ENCODE measurements around the gene ZNF688.
A peak's percentile ranks its signal among the peaks of the same experiment; 100 is the strongest.

Gene ZNF688

GRCh38 chr16:30569746-30570635 lies 1.5 kb downstream of the ZNF688 start:
- peaks cover 13% of the 10 kb centered on the region for H3K4me1 ChIP-seq (ENCODE audit: low read length)

GRCh38 chr16:30569281-30569680 lies 2.2 kb downstream of the ZNF688 start:
- no peak for TF ChIP-seq CTCF (IDR thresholded peaks at IDR 0.05; ENCODE audit: low read length)
- TF ChIP-seq EZH2 (optimal IDR thresholded peaks at IDR 0.05; ENCODE audit: low read depth, low read length): no peak
- no peak for TF ChIP-seq EZH2phosphoT487 (IDR thresholded peaks at IDR 0.05; ENCODE audit: low read length)
- Histone ChIP-seq H3K4me2 (ENCODE audit: low read depth, low read length) (peak overlapping the region; percentile 60; the same call in 1 of the 2 replicates), H3K4me1 (ENCODE audit: low read length) (peaks cover 13% of the 10 kb centered on the region), H2AFZ (ENCODE audit: low read length) (no peak overlapping the region), H3F3A (ENCODE audit: insufficient read depth, low read length) (peaks cover 17% of the 10 kb centered on the region), H3K9me3 (replicated peaks; ENCODE audit: insufficient read depth, low read length) (no peaks in the 10 kb centered on the region), H3K36me3 (replicated peaks; ENCODE audit: insufficient read depth, low read length) (no peaks in the 10 kb centered on the region), H3K9me2 (replicated peaks; ENCODE audit: insufficient read depth, low read length) (no peaks in the 10 kb centered on the region), H4K20me1 (ENCODE audit: insufficient read depth, low read length) (no peaks in the 10 kb centered on the region), H3K27ac (ENCODE audit: low read length) (peak overlapping the region; percentile 74; the same call in 1 of the 2 replicates), H3K9ac (ENCODE audit: low read length) (no peak overlapping the region), H3K27me3 (replicated peaks; ENCODE audit: insufficient read depth, low read length) (no peaks in the 10 kb centered on the region), H3K79me2 (ENCODE audit: low read length) (peaks cover 7% of the 10 kb centered on the region; the same call in 1 of the 2 replicates), H3K4me3 (ENCODE audit: low read length) (no peak overlapping the region)
- no peak for DNase-seq

More at GRCh38 chr16:30569746-30570635, 1.5 kb downstream of the ZNF688 start:
- Histone ChIP-seq H3K79me2 (ENCODE audit: low read length) (peaks cover 7% of the 10 kb centered on the region; the same call in 1 of the 2 replicates), H3K9ac (ENCODE audit: low read length) (no peak overlapping the region), H2AFZ (ENCODE audit: low read length) (no peak overlapping the region), H4K20me1 (ENCODE audit: insufficient read depth, low read length) (no peaks in the 10 kb centered on the region), H3K9me2 (replicated peaks; ENCODE audit: insufficient read depth, low read length) (no peaks in the 10 kb centered on the region), H3K27me3 (replicated peaks; ENCODE audit: insufficient read depth, low read length) (no peaks in the 10 kb centered on the region), H3K36me3 (replicated peaks; ENCODE audit: insufficient read depth, low read length) (no peaks in the 10 kb centered on the region), H3F3A (ENCODE audit: insufficient read depth, low read length) (peaks cover 17% of the 10 kb centered on the region), H3K27ac (ENCODE audit: low read length) (no peak overlapping the region), H3K4me3 (ENCODE audit: low read length) (no peak overlapping the region), H3K9me3 (replicated peaks; ENCODE audit: insufficient read depth, low read length) (no peaks in the 10 kb centered on the region), H3K4me2 (ENCODE audit: low read depth, low read length) (no peak overlapping the region)
- DNase-seq: no peak
- TF ChIP-seq EZH2 (optimal IDR thresholded peaks at IDR 0.05; ENCODE audit: low read depth, low read length): no peak

GRCh38 chr16:30567991-30568638 lies 3.4 kb downstream of the ZNF688 start:
- no peaks in the 10 kb centered on the region for H3K9me3 ChIP-seq (replicated peaks; ENCODE audit: insufficient read depth, low read length)
- H3K9me2 ChIP-seq (replicated peaks; ENCODE audit: insufficient read depth, low read length): no peaks in the 10 kb centered on the region
- H3K79me2 ChIP-seq (ENCODE audit: low read length): peaks cover 7% of the 10 kb centered on the region; the same call in 1 of the 2 replicates
- H3K27me3 ChIP-seq (replicated peaks; ENCODE audit: insufficient read depth, low read length): no peaks in the 10 kb centered on the region
- peak overlapping the region; percentile 39; the same call in 1 of the 2 replicates for H3K9ac ChIP-seq (ENCODE audit: low read length)
- no peaks in the 10 kb centered on the region for H4K20me1 ChIP-seq (ENCODE audit: insufficient read depth, low read length)
- H3K27ac ChIP-seq (ENCODE audit: low read length): peak overlapping the region; percentile 74
- DNase-seq: peak; percentile 87
- H3K36me3 ChIP-seq (replicated peaks; ENCODE audit: insufficient read depth, low read length): no peaks in the 10 kb centered on the region
- peaks cover 17% of the 10 kb centered on the region for H3F3A ChIP-seq (ENCODE audit: insufficient read depth, low read length)
- peaks cover 13% of the 10 kb centered on the region for H3K4me1 ChIP-seq (ENCODE audit: low read length)
- peak overlapping the region; percentile 60 for H3K4me2 ChIP-seq (ENCODE audit: low read depth, low read length)
- TF ChIP-seq CTCF (IDR thresholded peaks at IDR 0.05; ENCODE audit: low read length) (no peak), EZH2 (optimal IDR thresholded peaks at IDR 0.05; ENCODE audit: low read depth, low read length) (no peak), EZH2phosphoT487 (IDR thresholded peaks at IDR 0.05; ENCODE audit: low read length) (no peak)
- H2AFZ ChIP-seq (ENCODE audit: low read length): peak overlapping the region; percentile 64
- peak overlapping the region; percentile 38; the same call in 1 of the 2 replicates for H3K4me3 ChIP-seq (ENCODE audit: low read length)

All from MM.1S (cell line).